NCI-H1436 treated with DMSO at 0.1 percent for 48 hours (cell line): Measurements from ENCODE around the gene GBX2.

Experiments used
- DNase-seq: peaks from one replicate; lab custom pipeline; 2025; lab: John Stamatoyannopoulos, UW

Gene GBX2

GRCh38 chr2:236168110-236169080, at the start of gene GBX2:
Gene GBX2, minus strand, starts transcription at chr2:236168386. Its CDS starts 415 bp downstream, at chr2:236167971.
- DNase-seq, result no peak

- DNase-seq, result no peak
Measured at GRCh38 chr2:236217926-236218325, 49.7 kb upstream of the GBX2 start.

GRCh38 chr2:236216711-236217110, 48.5 kb upstream of the GBX2 start:
- no peak for DNase-seq

GRCh38 chr2:236215761-236216333, 47.7 kb upstream of the GBX2 start:
- no peak for DNase-seq

GRCh38 chr2:236215196-236215595, 47.0 kb upstream of the GBX2 start:
- no peak for DNase-seq

- DNase-seq, result no peak
Measured at GRCh38 chr2:236214376-236214995, 46.3 kb upstream of the GBX2 start.

- no peak for DNase-seq
Measured at GRCh38 chr2:236211296-236211695, 43.1 kb upstream of the GBX2 start.

GRCh38 chr2:236210536-236210935, 42.4 kb upstream of the GBX2 start:
- no peak for DNase-seq

GRCh38 chr2:236209996-236210395, 41.8 kb upstream of the GBX2 start:
- no peak for DNase-seq

GRCh38 chr2:236209535-236209934, 41.3 kb upstream of the GBX2 start:
- DNase-seq, result no peak

- DNase-seq, result no peak
Measured at GRCh38 chr2:236208019-236208926, 40.1 kb upstream of the GBX2 start.

- no peak for DNase-seq
Measured at GRCh38 chr2:236207472-236207871, 39.3 kb upstream of the GBX2 start.

- no peak for DNase-seq
Measured at GRCh38 chr2:236205867-236206645, 37.9 kb upstream of the GBX2 start.

- no peak for DNase-seq
Measured at GRCh38 chr2:236204953-236205352, 36.8 kb upstream of the GBX2 start.

- no peak for DNase-seq
Measured at GRCh38 chr2:236200378-236200777, 32.2 kb upstream of the GBX2 start.

GRCh38 chr2:236196366-236196765, 28.2 kb upstream of the GBX2 start:
- no peak for DNase-seq

GRCh38 chr2:236195726-236196125, 27.5 kb upstream of the GBX2 start:
- DNase-seq, result no peak

GRCh38 chr2:236194786-236195185, 26.6 kb upstream of the GBX2 start:
- no peak for DNase-seq

- no peak for DNase-seq
Measured at GRCh38 chr2:236193026-236193425, 24.8 kb upstream of the GBX2 start.

- no peak for DNase-seq
Measured at GRCh38 chr2:236190674-236191073, 22.5 kb upstream of the GBX2 start.

- no peak for DNase-seq
Measured at GRCh38 chr2:236184701-236185100, 16.5 kb upstream of the GBX2 start.
